IMR-90 (cell line): ENCODE measurements around the gene NLGN1. TPM values are rescaled to one million over a fixed set of nuclear protein-coding genes. Genes with fewer than 3 reads are reported as not detected.

Experiments
- ATAC-seq: fragments of 200-7000 bp; cut with Tn5 transposase; 2 replicates; pipeline ENCODE4 v1.9.1; 2020; ENCODE audit warnings: low read depth, mild to moderate bottlenecking, moderate library complexity
- BruUV-seq: library from RNA; stranded (reverse); fragments of 400-500 nt; replicated peaks from 2 replicates; lab custom pipeline; 2021; lab: Mats Ljungman, UMichigan
- CTCF ChIA-PET: fragments of 300-600 bp; formaldehyde crosslinking; extraction: SDS; loops from one replicate; lab custom pipeline; 2021; ENCODE audit warnings: antibody characterized with exemption; lab: Yijun Ruan, JAX
- POLR2A ChIA-PET: fragments of 300-600 bp; sonication (Branson Sonifier 250); formaldehyde crosslinking; loops from one replicate; lab custom pipeline; 2022; ENCODE audit warnings: antibody characterized with exemption; ENCODE audit not compliant: unreplicated experiment; lab: Charles Lee
- DNase-seq: peaks from one replicate; pipeline ENCODE4 v3.0.0; 2013
- H2AFZ ChIP-seq: replicated peaks from 2 replicates; pipeline ENCODE3; 2013; ENCODE audit warnings: low read length, mild to moderate bottlenecking; ENCODE audit not compliant: poor library complexity
- H2AK5ac ChIP-seq: 2 replicates; pipeline ENCODE4 v1.6.1; 2013; ENCODE audit warnings: low read depth, low read length, inconsistent platforms
- H2AK9ac ChIP-seq: replicated peaks from 2 replicates; pipeline ENCODE3; 2013; ENCODE audit warnings: mild to moderate bottlenecking, low read depth, low read length, moderate library complexity; ENCODE audit not compliant: poor library complexity
- H2BK120ac ChIP-seq: 2 replicates; pipeline ENCODE4 v1.6.1; 2013; ENCODE audit warnings: low read depth, low read length, inconsistent platforms
- H2BK15ac ChIP-seq: 3 replicates; pipeline ENCODE4 v1.6.1; 2013; ENCODE audit warnings: low read depth, low read length, inconsistent platforms
- H2BK20ac ChIP-seq: 2 replicates; pipeline ENCODE4 v1.6.1; 2013; ENCODE audit warnings: low read depth, mild to moderate bottlenecking, inconsistent platforms, low read length, moderate library complexity
- H2BK5ac ChIP-seq: 2 replicates; pipeline ENCODE4 v1.6.1; 2013; ENCODE audit warnings: mild to moderate bottlenecking, low read depth, low read length, inconsistent platforms; ENCODE audit not compliant: poor library complexity, severe bottlenecking
- H3K14ac ChIP-seq: replicated peaks from 2 replicates; pipeline ENCODE4 v1.6.1; 2013; ENCODE audit warnings: low read depth, low read length, inconsistent platforms
- H3K18ac ChIP-seq: 2 replicates; pipeline ENCODE4 v1.6.1; 2013; ENCODE audit warnings: low read depth, low read length, control low read depth
- H3K23ac ChIP-seq: 2 replicates; pipeline ENCODE4 v1.6.1; 2013; ENCODE audit warnings: low read depth, low read length, inconsistent platforms
- H3K27ac ChIP-seq: 2 replicates; pipeline ENCODE4 v1.5.1; 2013; ENCODE audit warnings: mild to moderate bottlenecking, control low read depth, low read length; ENCODE audit not compliant: insufficient read depth
- H3K27me3 ChIP-seq: 2 replicates; pipeline ENCODE4 v1.6.1; 2013; ENCODE audit warnings: low read length; ENCODE audit not compliant: control insufficient read depth, insufficient read depth
- H3K36me3 ChIP-seq: 2 replicates; pipeline ENCODE4 v1.6.1; 2013; ENCODE audit warnings: low read length, mixed read lengths; ENCODE audit not compliant: control insufficient read depth, insufficient read depth
- H3K4ac ChIP-seq: 2 replicates; pipeline ENCODE4 v1.6.1; 2013; ENCODE audit warnings: low read depth, low read length, inconsistent platforms
- H3K4me1 ChIP-seq: 2 replicates; pipeline ENCODE4 v1.6.1; 2013; ENCODE audit warnings: low read length, mixed read lengths; ENCODE audit not compliant: control insufficient read depth, insufficient read depth
- H3K4me2 ChIP-seq: 2 replicates; pipeline ENCODE4 v1.6.1; 2013; ENCODE audit warnings: low read depth, mild to moderate bottlenecking, control low read depth, low read length, moderate library complexity
- H3K4me3 ChIP-seq: 2 replicates; pipeline ENCODE4 v1.5.1; 2013; ENCODE audit warnings: low read depth, mild to moderate bottlenecking, control low read depth, low read length, moderate library complexity; ENCODE audit not compliant: insufficient read depth
- H3K56ac ChIP-seq: 2 replicates; pipeline ENCODE4 v1.6.1; 2013; ENCODE audit warnings: low read length, inconsistent platforms; ENCODE audit not compliant: insufficient read depth; ENCODE audit errors: extremely low read depth
- H3K79me1 ChIP-seq, 2 experiments: 2 replicates each; pipeline ENCODE4 v1.6.1; 2013; ENCODE audit warnings: low read length in 2 of 2, inconsistent platforms in 1 of 2, low read depth in 1 of 2
- H3K9ac ChIP-seq: 2 replicates; pipeline ENCODE4 v1.6.1; 2013; ENCODE audit warnings: low read depth, low read length, control low read depth
- H3K9me1 ChIP-seq: 2 replicates; pipeline ENCODE4 v1.6.1; 2013; ENCODE audit warnings: low read length, inconsistent platforms; ENCODE audit not compliant: insufficient read depth
- H3K9me3 ChIP-seq: 2 replicates; pipeline ENCODE4 v1.6.1; 2013; ENCODE audit warnings: low read length; ENCODE audit not compliant: control insufficient read depth, insufficient read depth
- H4K20me1 ChIP-seq: 2 replicates; pipeline ENCODE4 v1.6.1; 2013; ENCODE audit warnings: low read length, inconsistent platforms; ENCODE audit not compliant: insufficient read depth
- H4K5ac ChIP-seq: 2 replicates; pipeline ENCODE4 v1.6.1; 2013; ENCODE audit warnings: mild to moderate bottlenecking, low read depth, low read length, control low read depth
- H4K8ac ChIP-seq, 2 experiments: 2 replicates each; pipeline ENCODE4 v1.6.1; 2013; ENCODE audit warnings: low read depth in 2 of 2, low read length in 2 of 2, control low read depth in 1 of 2, inconsistent platforms in 1 of 2
- H4K91ac ChIP-seq: 2 replicates; pipeline ENCODE4 v1.6.1; 2013; ENCODE audit warnings: low read depth, low read length, inconsistent platforms; ENCODE audit not compliant: insufficient read depth
- BHLHE40 ChIP-seq: fragments of 150-350 bp; IDR thresholded peaks from 2 replicates; pipeline ENCODE4 v1.6.1; 2016; ENCODE audit warnings: mild to moderate bottlenecking, low read depth, low read length
- CEBPB ChIP-seq: IDR thresholded peaks from 2 replicates; pipeline ENCODE4 v1.6.1; 2012; ENCODE audit warnings: low read depth, low read length, improper control_type of control experiment
- CHD1 ChIP-seq: IDR thresholded peaks from 2 replicates; pipeline ENCODE4 v1.6.1; 2012; ENCODE audit warnings: low read depth, low read length, improper control_type of control experiment
- CTCF ChIP-seq: conservative IDR thresholded peaks from 2 replicates; pipeline ENCODE4 v1.5.1; 2012; ENCODE audit warnings: mild to moderate bottlenecking, low read depth, low read length, improper control_type of control experiment
- ELK1 ChIP-seq: fragments of 150-350 bp; IDR thresholded peaks from 2 replicates; pipeline ENCODE4 v1.6.1; 2016; ENCODE audit warnings: low read depth, mild to moderate bottlenecking, low read length, moderate library complexity, borderline replicate concordance
- FOS ChIP-seq: fragments of 150-350 bp; IDR thresholded peaks from 2 replicates; pipeline ENCODE4 v1.6.1; 2016; ENCODE audit warnings: low read depth, low read length
- MAFK ChIP-seq: IDR thresholded peaks from 2 replicates; pipeline ENCODE4 v1.6.1; 2012; ENCODE audit warnings: low read depth, low read length, improper control_type of control experiment
- MAZ ChIP-seq: IDR thresholded peaks from 2 replicates; pipeline ENCODE4 v1.6.1; 2012; ENCODE audit warnings: low read depth, mild to moderate bottlenecking, low read length, improper control_type of control experiment, moderate library complexity, borderline replicate concordance
- MXI1 ChIP-seq: IDR thresholded peaks from 2 replicates; pipeline ENCODE4 v1.6.1; 2012; ENCODE audit warnings: low read depth, mild to moderate bottlenecking, low read length, moderate library complexity, borderline replicate concordance
- NFE2L2 ChIP-seq: fragments of 150-350 bp; IDR thresholded peaks from 2 replicates; pipeline ENCODE4 v1.6.1; 2016; ENCODE audit warnings: low read depth, mild to moderate bottlenecking, low read length
- POLR2A ChIP-seq: IDR thresholded peaks from 2 replicates; pipeline ENCODE4 v1.6.1; 2012; ENCODE audit warnings: mild to moderate bottlenecking, low read depth, low read length
- RAD21 ChIP-seq: IDR thresholded peaks from 2 replicates; pipeline ENCODE4 v1.6.1; 2012; ENCODE audit warnings: low read length, improper control_type of control experiment
- RCOR1 ChIP-seq: IDR thresholded peaks from 2 replicates; pipeline ENCODE4 v1.6.1; 2012; ENCODE audit warnings: mild to moderate bottlenecking, low read length, improper control_type of control experiment; ENCODE audit not compliant: insufficient replicate concordance
- RFX5 ChIP-seq: IDR thresholded peaks from 2 replicates; pipeline ENCODE4 v1.8.0; 2012; ENCODE audit warnings: low read depth, mild to moderate bottlenecking, low read length, moderate library complexity
- SMC3 ChIP-seq: fragments of 150-350 bp; IDR thresholded peaks from 2 replicates; pipeline ENCODE4 v1.6.1; 2016; ENCODE audit warnings: low read depth, mild to moderate bottlenecking, antibody characterized with exemption, low read length, moderate library complexity
- USF2 ChIP-seq: fragments of 150-350 bp; IDR thresholded peaks from 2 replicates; pipeline ENCODE4 v1.6.1; 2017; ENCODE audit warnings: mild to moderate bottlenecking, antibody characterized with exemption, low read length, low read depth
- dilution Hi-C: fragments of 300-500 bp; cut with HindIII; formaldehyde crosslinking; loops from one replicate; pipeline ENCODE4 v1.14.3; 2018; ENCODE audit warnings: low sequenced_read_pairs; ENCODE audit not compliant: unreplicated experiment
- in situ Hi-C: fragments of 300-500 bp; cut with MboI; formaldehyde crosslinking; loops from 3 replicates; pipeline ENCODE4 v1.14.3; 2019; ENCODE audit warnings: low sequenced_read_pairs, inconsistent platforms, mixed read lengths
- intact Hi-C: fragments of 100-400 bp; cut with micrococcal nuclease; formaldehyde crosslinking; loops from 2 replicates; pipeline ENCODE4 v1.10.0; 2022
- polyA plus RNA-seq, 3 experiments: library from polyadenylated mRNA; depleted of rRNA; stranded (reverse); fragments of >200 nt; gene quantifications; 2 replicates each; pipeline ENCODE4 v1.2.3, GENCODE V29; 2012; ENCODE audit warnings: low replicate concordance in 1 of 3
- total RNA-seq: library from RNA; depleted of rRNA; stranded (reverse); fragments of >200 nt; gene quantifications from 2 replicates; pipeline ENCODE4 v1.2.3, GENCODE V29; 2012

The NLGN1 gene
- total and polyA plus RNA-seq, 2 of the 4 experiments (the other 2 are of a cell fraction) = 1.8 to 12.5 TPM

DNA sequence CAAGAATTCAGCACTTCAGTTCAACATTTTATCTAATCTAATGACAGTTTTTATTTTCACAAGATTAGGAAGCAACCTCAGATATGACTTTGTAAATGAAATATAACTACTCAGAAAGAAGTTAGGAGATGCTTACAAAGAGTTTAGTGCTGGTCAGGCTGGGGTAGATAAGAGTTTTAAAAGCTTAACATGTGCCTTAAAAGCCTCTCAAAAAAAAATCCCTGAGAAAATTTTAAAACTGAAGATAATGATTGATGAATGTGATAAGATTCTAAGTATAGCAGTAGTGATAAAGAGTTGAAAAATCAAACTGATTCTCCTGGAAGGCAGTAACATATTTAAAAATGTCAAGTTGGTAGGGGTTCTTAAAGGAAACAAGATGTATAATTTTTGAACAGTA, 478.2 kb downstream of the NLGN1 start:
- Histone ChIP-seq H3K27ac (no peak overlapping the region), H4K91ac (no peak overlapping the region), H2BK120ac (no peak overlapping the region), H3K9me1 (no peaks in the 10 kb centered on the region), H3K27me3 (no peaks in the 10 kb centered on the region), H3K79me1 (no peaks in the 10 kb centered on the region), H2AK9ac (no peak overlapping the region), H4K5ac (no peak overlapping the region), H4K8ac (no peak overlapping the region), H2AFZ (no peak overlapping the region), H3K56ac (no peak overlapping the region), H3K14ac (no peak overlapping the region), H2BK5ac (no peak overlapping the region), H3K18ac (no peak overlapping the region), H2BK20ac (no peak overlapping the region), H3K4ac (no peak overlapping the region), H3K9me3 (no peaks in the 10 kb centered on the region), H3K4me3 (no peak overlapping the region), H2AK5ac (no peak overlapping the region), H3K9ac (no peak overlapping the region), H3K23ac (no peak overlapping the region), H3K36me3 (no peaks in the 10 kb centered on the region), H3K4me2 (no peak overlapping the region), H2BK15ac (no peak overlapping the region), H4K20me1 (no peaks in the 10 kb centered on the region), H3K4me1 (no peaks in the 10 kb centered on the region)
- dilution Hi-C loops = no loop called here
- ATAC-seq (no peak), DNase-seq (no peak)
- in situ Hi-C loops = no loop called here
- CTCF ChIA-PET = interaction anchor here (1.1 kb wide), 1 partner anchor 15 kb away, joined by 3 read pairs; no protein-coding TSS in a partner anchor
- no TSS peak for BruUV-seq
- POLR2A ChIA-PET = no interaction called here
- TF ChIP-seq RFX5 (no peak), POLR2A (no peak), USF2 (no peak), RCOR1 (no peak), MAZ (no peak), SMC3 (no peak), CEBPB (no peak), MAFK (no peak), NFE2L2 (no peak), CTCF (no peak), RAD21 (no peak), CHD1 (no peak), ELK1 (no peak), MXI1 (no peak), FOS (no peak), BHLHE40 (no peak)
- intact Hi-C loops = no loop called here
